Adrenal gland (tissue), 12 donors: Measurements from ENCODE around the gene ALDOC. TPM values are rescaled to one million over a fixed set of nuclear protein-coding genes. Genes with fewer than 3 reads are reported as not detected.

ENCODE experiments used
- DNase-seq, 7 donors: peaks; one replicate each; pipeline ENCODE4 v3.0.0-alpha.2; 2019 to 2020
- H3K27ac ChIP-seq, 5 donors: fragments of 200-600 bp; sonication (generic) in 4 of 5; 1 replicate in 3 of 5; 2 replicates in 2 of 5; pipeline versions ENCODE4 v1.5.1 to v1.8.0; 2016 to 2020; ENCODE audit warnings: mild to moderate bottlenecking in 1 of 5
- H3K27me3 ChIP-seq: fragments of 200-600 bp; 2 replicates; pipeline ENCODE4 v1.8.0; 2021
- H3K36me3 ChIP-seq, 2 donors: fragments of 200-600 bp; replicated peaks in 1 of 2; 1 replicate in 1 of 2; 2 replicates in 1 of 2; pipeline versions ENCODE4 v1.5.1 to v1.8.0; 2018 to 2022
- H3K4me1 ChIP-seq, 2 donors: fragments of 200-600 bp; replicated peaks in 1 of 2; 1 replicate in 1 of 2; 2 replicates in 1 of 2; pipeline versions ENCODE4 v1.5.1 to v1.8.0; 2018 to 2021
- H3K4me3 ChIP-seq, 4 donors: fragments of 200-600 bp; sonication (generic) in 3 of 4; one replicate each; pipeline ENCODE4 v1.5.1; 2016 to 2018
- H3K9me3 ChIP-seq, 3 donors: fragments of 200-600 bp; sonication (generic) in 1 of 3; replicated peaks in 1 of 3; 1 replicate in 2 of 3; 2 replicates in 1 of 3; pipeline versions ENCODE4 v1.5.1 to v1.8.0; 2016 to 2021
- POLR2A ChIP-seq, 2 donors: fragments of 450-650 bp; IDR thresholded peaks; one replicate each; pipeline ENCODE4 v1.6.1; 2017; ENCODE audit warnings: antibody characterized with exemption in 2 of 2, mild to moderate bottlenecking in 2 of 2, moderate library complexity in 1 of 2
- WGBS, 4 donors: extraction: QIAGEN DNeasy Blood & Tissue Kit in 2 of 4; methylation state at CpG; one replicate each; pipeline versions ENCODE4 v1.1.5 to v1.1.7; 2013 to 2017; 5-methylcytosine and 5-hydroxymethylcytosine counted together
- intact Hi-C, 2 donors: fragments of 100-400 bp; cut with DNase I; formaldehyde crosslinking; loops; one replicate each; pipeline versions ENCODE4 v1.14.1 to v1.15.0; 2022 to 2023
- polyA plus RNA-seq, 3 donors: library from polyadenylated mRNA; stranded (reverse); fragments of 200-250 nt in 2 of 3; fragments of 350-450 nt in 1 of 3; fragmentation: Illumina TruSeq in 1 of 3; extraction: RNeasy Lipid Tissue Mini Kit (QIAGEN cat#74804) in 1 of 3; gene quantifications; one replicate each; pipeline ENCODE4 v1.2.3, GENCODE V29; 2013 to 2014
- total RNA-seq, 9 donors: library from RNA; depleted of rRNA in 4 of 9; stranded (reverse); fragments of >200 nt in 4 of 9; fragments of 120-200 nt in 1 of 9; fragmentation: NEBNext Ultra II Directional in 1 of 9; extraction: Animal tissue kit (Norgen Biotek cat#: 25700) in 1 of 9; gene quantifications; one replicate each; pipeline versions ENCODE4 v1.1.0 to v1.2.4, GENCODE V29; 2013 to 2023
- TF ChIP-seq, protein P1 (sequence below), 6 experiments: fragments of 450-650 bp in 4 of 6; fragments of 200-600 bp in 2 of 6; sonication (generic) in 1 of 6; IDR thresholded peaks; 1 replicate in 5 of 6; 2 replicates in 1 of 6; pipeline versions ENCODE4 v1.5.1 to v1.8.0; 2016 to 2021; ENCODE audit warnings: antibody characterized with exemption in 6 of 6, mild to moderate bottlenecking in 2 of 6, moderate library complexity in 1 of 6
- donor health status: healthy with polysubstance abuse.
- donor health status: Bipolar disorder and iron deficiency.
- donor health status: DM: yes; HTN: yes; CAD: no.
- donor health status: DM: no; HTN: no; CAD: no.
- donor health status: DM: no; HTN: no; CAD: no.
- donor health status: DM: yes; HTN: yes; CAD: no.

ALDOC gene
- total and polyA plus RNA-seq, 12 donors = 6.3 to 65.5 (median 31.7) TPM

DNA sequence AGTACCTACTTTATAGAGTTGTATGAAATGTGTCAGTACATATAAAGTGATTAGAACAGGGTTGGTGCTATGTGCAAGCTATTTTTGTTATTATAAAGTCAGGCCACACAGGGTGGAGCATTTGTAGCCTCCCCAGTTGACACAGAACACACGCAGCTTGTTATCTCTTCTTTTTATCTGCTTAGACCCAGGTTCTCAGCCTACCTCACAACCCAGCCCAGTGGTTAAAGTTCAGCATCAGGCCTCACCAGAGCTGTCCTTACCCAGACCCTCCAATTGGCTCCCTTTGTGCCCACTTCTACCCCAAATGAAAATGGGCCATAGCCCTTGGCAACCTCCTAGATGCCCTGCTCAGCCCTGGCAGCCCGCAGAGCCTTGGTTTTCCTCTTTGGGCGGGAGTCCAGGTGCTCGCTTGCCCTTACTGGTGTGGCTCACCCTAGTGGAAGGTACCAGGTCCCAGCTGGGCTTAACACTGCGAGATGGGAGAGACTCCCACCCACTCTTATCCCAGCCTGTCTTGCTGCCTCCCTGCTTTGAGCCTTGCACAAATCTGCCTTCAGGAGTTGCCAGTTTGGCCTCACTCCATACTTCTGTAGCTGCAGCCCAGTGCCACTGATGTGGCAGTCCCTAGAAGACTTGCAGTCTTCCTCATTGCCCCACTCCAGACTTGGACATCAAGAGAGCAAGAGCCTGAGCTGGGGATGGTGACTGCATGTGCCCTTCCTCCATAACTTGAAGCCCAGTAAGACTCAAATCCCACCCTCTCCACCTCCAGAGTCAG lies 4.2 kb downstream of the ALDOC start:
- no peak overlapping the region for H3K4me3 ChIP-seq

DNA sequence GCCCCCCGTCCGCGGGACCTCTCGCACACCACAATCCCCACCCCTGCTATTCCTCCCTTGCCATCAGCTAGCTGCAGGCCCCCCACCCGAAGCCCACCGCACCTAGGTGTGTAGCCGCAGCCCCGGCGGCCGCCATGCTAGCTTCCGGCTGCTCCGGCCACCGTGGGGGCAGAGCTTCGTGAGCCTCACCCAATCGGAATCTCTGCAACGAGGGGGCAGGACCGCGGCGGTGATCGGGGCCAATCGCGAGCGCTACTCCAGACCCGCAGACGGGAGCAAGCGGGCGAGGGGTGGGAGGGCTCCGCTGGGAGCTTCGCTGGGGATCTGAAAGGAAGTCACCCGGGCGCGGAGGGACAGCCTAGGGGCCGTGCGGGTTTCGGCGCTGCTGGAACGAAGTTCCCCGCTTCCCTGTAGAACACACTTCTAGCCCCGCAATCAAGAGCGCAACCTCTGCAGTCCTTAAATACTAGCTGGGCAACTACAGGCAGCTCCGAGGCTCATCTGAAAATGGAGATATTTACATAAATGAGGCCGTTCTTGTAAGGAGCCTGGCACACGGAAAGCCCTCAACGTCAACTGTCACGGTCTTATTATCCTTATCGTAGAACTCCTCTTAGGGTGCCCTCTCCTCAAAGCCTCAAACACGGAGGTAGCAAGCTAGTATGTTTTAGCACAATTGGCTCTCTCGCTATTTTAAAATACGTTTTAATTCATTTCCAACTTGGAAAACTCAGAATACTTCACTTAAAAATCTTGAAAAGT lies 5.2 kb downstream of the ALDOC start, which contains the start of gene PIGS:
Gene PIGS, minus strand, starts transcription at position 164 of the 762 bp plus-strand sequence. Its CDS starts 28 bp downstream, at position 136.
- intact Hi-C loops = no loop called here
- Histone ChIP-seq H3K4me1 (peaks cover 13 to 25% of the 10 kb centered on the region in 2 donors), H3K9me3 (no peaks in the 10 kb centered on the region), H3K36me3 (no peaks in the 10 kb centered on the region), H3K4me3 (peak within 1 kb of the TSS; percentile 5 to 91 (median 56)), H3K27me3 (no peaks in the 10 kb centered on the region), H3K27ac (peak within 1 kb of the TSS; percentile 17 to 86 (median 49))
- TF ChIP-seq, protein P1, sequence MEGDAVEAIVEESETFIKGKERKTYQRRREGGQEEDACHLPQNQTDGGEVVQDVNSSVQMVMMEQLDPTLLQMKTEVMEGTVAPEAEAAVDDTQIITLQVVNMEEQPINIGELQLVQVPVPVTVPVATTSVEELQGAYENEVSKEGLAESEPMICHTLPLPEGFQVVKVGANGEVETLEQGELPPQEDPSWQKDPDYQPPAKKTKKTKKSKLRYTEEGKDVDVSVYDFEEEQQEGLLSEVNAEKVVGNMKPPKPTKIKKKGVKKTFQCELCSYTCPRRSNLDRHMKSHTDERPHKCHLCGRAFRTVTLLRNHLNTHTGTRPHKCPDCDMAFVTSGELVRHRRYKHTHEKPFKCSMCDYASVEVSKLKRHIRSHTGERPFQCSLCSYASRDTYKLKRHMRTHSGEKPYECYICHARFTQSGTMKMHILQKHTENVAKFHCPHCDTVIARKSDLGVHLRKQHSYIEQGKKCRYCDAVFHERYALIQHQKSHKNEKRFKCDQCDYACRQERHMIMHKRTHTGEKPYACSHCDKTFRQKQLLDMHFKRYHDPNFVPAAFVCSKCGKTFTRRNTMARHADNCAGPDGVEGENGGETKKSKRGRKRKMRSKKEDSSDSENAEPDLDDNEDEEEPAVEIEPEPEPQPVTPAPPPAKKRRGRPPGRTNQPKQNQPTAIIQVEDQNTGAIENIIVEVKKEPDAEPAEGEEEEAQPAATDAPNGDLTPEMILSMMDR (IDR thresholded peaks at IDR 0.05) = peak in 1 of 6 experiments; percentile 1
- peak; percentile 52 to 84 for TF ChIP-seq POLR2A (IDR thresholded peaks at IDR 0.05)
- 0 to 1% (median 0%) methylated on average over 19 to 49 of the region's 49 CpGs for WGBS, 4 donors
- peak; percentile 94 to 98 (median 96) for DNase-seq

More for the DNA sequence above, 4.2 kb downstream of the ALDOC start:
- H3K36me3 ChIP-seq = no peaks in the 10 kb centered on the region
- H3K27ac ChIP-seq = peak overlapping the region in 2 of 5 donors; percentile 79 to 86
- H3K9me3 ChIP-seq = no peaks in the 10 kb centered on the region
- 76 to 78% (median 77%) methylated on average over 5 of the region's 5 CpGs for WGBS, 4 donors
- no peaks in the 10 kb centered on the region for H3K27me3 ChIP-seq
- no peak for DNase-seq
- TF ChIP-seq, protein P1 (IDR thresholded peaks at IDR 0.05) = no peak
- no peak for TF ChIP-seq POLR2A (IDR thresholded peaks at IDR 0.05)
- peaks cover 13 to 30% of the 10 kb centered on the region in 2 donors for H3K4me1 ChIP-seq
- intact Hi-C loops = no loop called here

DNA sequence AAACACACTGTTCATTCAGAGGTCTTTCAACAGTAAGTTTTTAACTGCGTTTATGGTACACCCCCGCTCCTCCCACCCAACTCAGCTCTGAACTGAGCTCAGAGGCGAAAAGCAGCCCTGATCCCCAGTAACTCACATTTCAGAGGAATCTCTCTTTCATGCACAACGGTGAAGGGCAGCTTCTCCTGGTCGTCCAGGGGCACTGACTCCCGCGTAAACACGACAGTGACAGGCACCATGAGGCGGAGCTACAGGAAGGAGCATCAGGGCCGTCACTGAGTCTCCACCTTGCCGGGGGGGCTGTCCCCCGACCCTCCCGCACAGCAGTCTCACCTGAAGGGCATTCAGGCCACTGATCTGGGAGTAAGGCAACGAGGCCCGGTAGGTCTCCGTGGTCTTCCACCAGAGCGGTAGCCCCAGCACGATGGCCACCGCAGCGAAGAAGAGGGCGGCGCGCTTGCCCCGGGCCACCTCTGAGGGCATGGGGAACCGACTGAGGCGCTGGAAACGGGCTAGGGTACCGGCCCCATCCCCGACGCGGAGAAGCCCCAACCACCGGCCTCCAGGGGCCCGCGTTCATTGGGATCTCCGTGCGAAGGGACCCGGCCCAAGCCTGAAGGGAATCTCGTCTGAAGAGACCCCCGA lies 5.9 kb downstream of the ALDOC start:
- 0 to 5% (median 1%) methylated on average over 4 to 39 of the region's 39 CpGs for WGBS, 4 donors
- H3K27me3 ChIP-seq = no peaks in the 10 kb centered on the region
- intact Hi-C loops = no loop called here
- H3K9me3 ChIP-seq = no peaks in the 10 kb centered on the region
- DNase-seq = peak in 5 of 7 donors; percentile 25 to 74 (median 51)
- TF ChIP-seq POLR2A (IDR thresholded peaks at IDR 0.05) = no peak
- TF ChIP-seq, protein P1 (IDR thresholded peaks at IDR 0.05) = no peak
- H3K27ac ChIP-seq = peak overlapping the region; percentile 17 to 86 (median 49)
- H3K4me1 ChIP-seq = peaks cover 13 to 25% of the 10 kb centered on the region in 2 donors
- H3K4me3 ChIP-seq = peak overlapping the region; percentile 5 to 91 (median 56)
- no peaks in the 10 kb centered on the region for H3K36me3 ChIP-seq

DNA sequence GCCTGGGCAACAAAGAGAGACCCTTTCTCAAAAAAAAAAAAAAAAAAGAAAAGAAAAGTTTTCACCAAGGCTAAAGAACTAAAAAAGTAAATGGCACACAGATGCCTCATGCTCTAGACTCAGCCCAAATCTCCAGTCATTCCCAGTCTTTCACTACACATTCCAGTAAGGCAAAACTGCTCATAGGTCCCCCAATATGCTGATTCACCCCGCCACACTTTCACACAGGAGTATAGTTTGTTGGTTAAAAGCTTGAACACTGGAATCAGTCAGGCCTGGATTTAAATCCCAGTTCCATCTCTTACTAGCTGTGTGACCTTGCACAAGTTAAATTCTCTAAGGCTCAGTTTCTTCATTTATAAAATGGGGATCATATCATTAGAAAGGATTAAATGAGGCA lies 7.2 kb downstream of the ALDOC start:
- H3K36me3 ChIP-seq = no peaks in the 10 kb centered on the region
- no peak overlapping the region for H3K27ac ChIP-seq
- peaks cover 13 to 25% of the 10 kb centered on the region in 2 donors for H3K4me1 ChIP-seq
- H3K9me3 ChIP-seq = no peaks in the 10 kb centered on the region
- DNase-seq = no peak
- no peak overlapping the region for H3K4me3 ChIP-seq
- no peaks in the 10 kb centered on the region for H3K27me3 ChIP-seq
- intact Hi-C loops = no loop called here
- no peak for TF ChIP-seq POLR2A (IDR thresholded peaks at IDR 0.05)
- 96 to 100% (median 98%) methylated on average over 1 of the region's 1 CpG for WGBS, 4 donors
